HEK293 (cell line): ENCODE results near the gene PRMT2.

ENCODE experiments used
- SETDB1 ChIP-seq: IDR thresholded peaks from one replicate; pipeline ENCODE4 v1.6.1; 2017; ENCODE audit warnings: mild to moderate bottlenecking, low read length, moderate library complexity, mixed read lengths; ENCODE audit not compliant: insufficient read length
- ZNF24 ChIP-seq: fragments of 450-650 bp; formaldehyde crosslinking; IDR thresholded peaks from 2 replicates; pipeline ENCODE4 v1.5.1; 2016; ENCODE audit warnings: missing biosample characterization, missing genetic modification characterization
- ZNF629 ChIP-seq: fragments of 450-650 bp; formaldehyde crosslinking; IDR thresholded peaks from 2 replicates; pipeline ENCODE4 v1.5.1; 2017; ENCODE audit warnings: missing biosample characterization, missing genetic modification characterization
- TF ChIP-seq, protein P1 (sequence below): fragments of 450-650 bp; formaldehyde crosslinking; IDR thresholded peaks from 2 replicates; pipeline ENCODE4 v1.5.1; 2016; ENCODE audit warnings: missing biosample characterization, missing genetic modification characterization, borderline replicate concordance
- TF ChIP-seq, protein P2 (sequence below): fragments of 450-650 bp; formaldehyde crosslinking; IDR thresholded peaks from 2 replicates; pipeline ENCODE4 v1.5.1; 2016; ENCODE audit warnings: missing biosample characterization, missing genetic modification characterization
- TF ChIP-seq, protein P3 (sequence below): fragments of 450-650 bp; formaldehyde crosslinking; IDR thresholded peaks from 2 replicates; pipeline ENCODE4 v1.5.1; 2016; ENCODE audit warnings: missing biosample characterization, missing genetic modification characterization

DNA sequence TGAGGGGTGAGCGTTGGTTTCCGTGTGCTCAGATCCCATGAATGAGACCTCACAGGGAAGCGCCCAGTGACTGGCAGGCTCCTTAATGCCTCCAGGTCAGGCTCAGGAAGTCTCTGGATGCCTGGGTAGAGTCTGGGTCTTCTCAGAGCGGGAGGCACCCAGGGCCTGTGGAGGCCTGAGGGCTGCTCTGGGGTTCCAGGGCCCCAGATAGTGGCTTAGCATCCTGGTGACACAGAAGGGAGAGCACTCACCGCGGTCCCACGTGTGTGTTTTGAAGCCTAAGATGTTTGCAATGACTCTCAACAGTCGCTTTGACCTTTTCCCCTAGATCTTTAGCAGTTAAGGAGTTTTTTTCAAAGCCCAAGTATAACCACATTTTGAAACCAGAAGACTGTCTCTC is 25.0 kb downstream of the PRMT2 start:
- TF ChIP-seq ZNF629 (no peak), ZNF24 (tag by site-specific recombination) (no peak), SETDB1 (no peak)
- TF ChIP-seq, protein P1, sequence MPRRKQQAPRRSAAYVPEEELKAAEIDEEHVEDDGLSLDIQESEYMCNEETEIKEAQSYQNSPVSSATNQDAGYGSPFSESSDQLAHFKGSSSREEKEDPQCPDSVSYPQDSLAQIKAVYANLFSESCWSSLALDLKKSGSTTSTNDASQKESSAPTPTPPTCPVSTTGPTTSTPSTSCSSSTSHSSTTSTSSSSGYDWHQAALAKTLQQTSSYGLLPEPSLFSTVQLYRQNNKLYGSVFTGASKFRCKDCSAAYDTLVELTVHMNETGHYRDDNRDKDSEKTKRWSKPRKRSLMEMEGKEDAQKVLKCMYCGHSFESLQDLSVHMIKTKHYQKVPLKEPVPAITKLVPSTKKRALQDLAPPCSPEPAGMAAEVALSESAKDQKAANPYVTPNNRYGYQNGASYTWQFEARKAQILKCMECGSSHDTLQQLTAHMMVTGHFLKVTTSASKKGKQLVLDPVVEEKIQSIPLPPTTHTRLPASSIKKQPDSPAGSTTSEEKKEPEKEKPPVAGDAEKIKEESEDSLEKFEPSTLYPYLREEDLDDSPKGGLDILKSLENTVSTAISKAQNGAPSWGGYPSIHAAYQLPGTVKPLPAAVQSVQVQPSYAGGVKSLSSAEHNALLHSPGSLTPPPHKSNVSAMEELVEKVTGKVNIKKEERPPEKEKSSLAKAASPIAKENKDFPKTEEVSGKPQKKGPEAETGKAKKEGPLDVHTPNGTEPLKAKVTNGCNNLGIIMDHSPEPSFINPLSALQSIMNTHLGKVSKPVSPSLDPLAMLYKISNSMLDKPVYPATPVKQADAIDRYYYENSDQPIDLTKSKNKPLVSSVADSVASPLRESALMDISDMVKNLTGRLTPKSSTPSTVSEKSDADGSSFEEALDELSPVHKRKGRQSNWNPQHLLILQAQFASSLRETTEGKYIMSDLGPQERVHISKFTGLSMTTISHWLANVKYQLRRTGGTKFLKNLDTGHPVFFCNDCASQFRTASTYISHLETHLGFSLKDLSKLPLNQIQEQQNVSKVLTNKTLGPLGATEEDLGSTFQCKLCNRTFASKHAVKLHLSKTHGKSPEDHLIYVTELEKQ (tag by site-specific recombination), result no peak
- TF ChIP-seq, protein P2, sequence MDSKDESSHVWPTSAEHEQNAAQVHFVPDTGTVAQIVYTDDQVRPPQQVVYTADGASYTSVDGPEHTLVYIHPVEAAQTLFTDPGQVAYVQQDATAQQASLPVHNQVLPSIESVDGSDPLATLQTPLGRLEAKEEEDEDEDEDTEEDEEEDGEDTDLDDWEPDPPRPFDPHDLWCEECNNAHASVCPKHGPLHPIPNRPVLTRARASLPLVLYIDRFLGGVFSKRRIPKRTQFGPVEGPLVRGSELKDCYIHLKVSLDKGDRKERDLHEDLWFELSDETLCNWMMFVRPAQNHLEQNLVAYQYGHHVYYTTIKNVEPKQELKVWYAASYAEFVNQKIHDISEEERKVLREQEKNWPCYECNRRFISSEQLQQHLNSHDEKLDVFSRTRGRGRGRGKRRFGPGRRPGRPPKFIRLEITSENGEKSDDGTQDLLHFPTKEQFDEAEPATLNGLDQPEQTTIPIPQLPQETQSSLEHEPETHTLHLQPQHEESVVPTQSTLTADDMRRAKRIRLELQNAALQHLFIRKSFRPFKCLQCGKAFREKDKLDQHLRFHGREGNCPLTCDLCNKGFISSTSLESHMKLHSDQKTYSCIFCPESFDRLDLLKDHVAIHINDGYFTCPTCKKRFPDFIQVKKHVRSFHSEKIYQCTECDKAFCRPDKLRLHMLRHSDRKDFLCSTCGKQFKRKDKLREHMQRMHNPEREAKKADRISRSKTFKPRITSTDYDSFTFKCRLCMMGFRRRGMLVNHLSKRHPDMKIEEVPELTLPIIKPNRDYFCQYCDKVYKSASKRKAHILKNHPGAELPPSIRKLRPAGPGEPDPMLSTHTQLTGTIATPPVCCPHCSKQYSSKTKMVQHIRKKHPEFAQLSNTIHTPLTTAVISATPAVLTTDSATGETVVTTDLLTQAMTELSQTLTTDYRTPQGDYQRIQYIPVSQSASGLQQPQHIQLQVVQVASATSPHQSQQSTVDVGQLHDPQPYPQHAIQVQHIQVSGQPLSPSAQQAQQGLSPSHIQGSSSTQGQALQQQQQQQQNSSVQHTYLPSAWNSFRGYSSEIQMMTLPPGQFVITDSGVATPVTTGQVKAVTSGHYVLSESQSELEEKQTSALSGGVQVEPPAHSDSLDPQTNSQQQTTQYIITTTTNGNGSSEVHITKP (tag by site-specific recombination), result no peak
- TF ChIP-seq, protein P3, sequence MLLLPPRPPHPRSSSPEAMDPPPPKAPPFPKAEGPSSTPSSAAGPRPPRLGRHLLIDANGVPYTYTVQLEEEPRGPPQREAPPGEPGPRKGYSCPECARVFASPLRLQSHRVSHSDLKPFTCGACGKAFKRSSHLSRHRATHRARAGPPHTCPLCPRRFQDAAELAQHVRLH (tag by site-specific recombination), result no peak
